Heart left ventricle (tissue), 16 donors: Measurements from ENCODE around the gene CTPS2. TPM values are rescaled to one million over a fixed set of nuclear protein-coding genes. Genes with fewer than 3 reads are reported as not detected.

Source experiments
- ATAC-seq, 4 donors: fragments of 200-7000 bp; cut with Tn5 transposase; one replicate each; pipeline ENCODE4 v1.9.1; 2020 to 2022; ENCODE audit warnings: moderate library complexity in 4 of 4, mild to moderate bottlenecking in 3 of 4, moderate number of reproducible peaks in 1 of 4
- DNase-seq, 5 donors: peaks; one replicate each; pipeline ENCODE4 v3.0.0-alpha.2; 2020
- H3K27ac ChIP-seq, 12 donors: fragments of 200-600 bp; sonication (generic) in 4 of 12; one replicate each; pipeline versions ENCODE4 v1.5.0 to v1.8.0; 2016 to 2022; ENCODE audit warnings: mild to moderate bottlenecking in 2 of 12
- H3K27me3 ChIP-seq, 9 donors: fragments of 200-600 bp; sonication (generic) in 2 of 9; one replicate each; pipeline versions ENCODE4 v1.5.1 to v1.8.0; 2016 to 2022; ENCODE audit warnings: mild to moderate bottlenecking in 3 of 9
- H3K36me3 ChIP-seq, 9 donors: fragments of 200-600 bp; sonication (generic) in 2 of 9; one replicate each; pipeline versions ENCODE4 v1.5.0 to v1.8.0; 2018 to 2022; ENCODE audit warnings: mild to moderate bottlenecking in 2 of 9
- H3K4me1 ChIP-seq, 12 donors: fragments of 200-600 bp; sonication (generic) in 4 of 12; one replicate each; pipeline versions ENCODE4 v1.5.0 to v1.8.0; 2016 to 2022; ENCODE audit warnings: mild to moderate bottlenecking in 3 of 12
- H3K4me3 ChIP-seq, 12 donors: fragments of 200-600 bp; sonication (generic) in 4 of 12; one replicate each; pipeline versions ENCODE4 v1.5.0 to v1.8.0; 2017 to 2022; ENCODE audit warnings: mild to moderate bottlenecking in 9 of 12, moderate library complexity in 4 of 12
- H3K9me3 ChIP-seq, 12 donors: fragments of 200-600 bp; sonication (generic) in 4 of 12; one replicate each; pipeline versions ENCODE4 v1.5.0 to v1.8.0; 2016 to 2022; ENCODE audit warnings: mild to moderate bottlenecking in 1 of 12
- POLR2A ChIP-seq, 2 donors: fragments of 450-650 bp; IDR thresholded peaks; one replicate each; pipeline ENCODE4 v1.6.1; 2017; ENCODE audit warnings: antibody characterized with exemption in 2 of 2, mild to moderate bottlenecking in 2 of 2, moderate library complexity in 2 of 2
- WGBS, 4 donors: extraction: QIAGEN DNeasy Blood & Tissue Kit in 2 of 4; methylation state at CpG; one replicate each; pipeline versions ENCODE4 v1.1.5 to v1.1.7; 2013 to 2018; 5-methylcytosine and 5-hydroxymethylcytosine counted together
- intact Hi-C, 10 donors: fragments of 100-400 bp; cut with DNase I; formaldehyde crosslinking; loops; one replicate each; pipeline versions ENCODE4 v1.11.1 to v1.14.2; 2022
- polyA plus RNA-seq, 2 donors: library from polyadenylated mRNA; stranded (reverse); fragments of 200-250 nt; gene quantifications; one replicate each; pipeline ENCODE4 v1.2.3, GENCODE V29; 2013
- total RNA-seq, 9 donors: library from RNA; depleted of rRNA in 2 of 9; stranded (reverse); fragments of >200 nt in 2 of 9; fragmentation: NEBNext Ultra II Directional in 3 of 9; extraction: Animal tissue kit (Norgen Biotek cat#: 25700) in 3 of 9; gene quantifications; one replicate each; pipeline versions ENCODE4 v1.1.0 to v1.2.4, GENCODE V29; 2016 to 2023
- TF ChIP-seq, protein P1 (sequence below), 12 donors: fragments of 200-600 bp; sonication (generic) in 4 of 12; IDR thresholded peaks; one replicate each; pipeline versions ENCODE4 v1.5.0 to v1.8.0; 2018 to 2022; ENCODE audit warnings: antibody characterized with exemption in 12 of 12, mild to moderate bottlenecking in 5 of 12
- donor health status: ischemic (EF 13 %, LVEDD 7.1; RV severe dilation, severe dysfunction).
- donor health status: healthy with polysubstance abuse.
- donor health status: DM: no; HTN: yes; CAD: no.
- donor health status: DM: no; HTN: no; CAD: no.
- donor health status: ischemic (EF 25% LVEDD 6.9; RV normal size, moderate dysfunction).
- donor health status: ischemic (EF 25% LVEDD 5.7; RV mildly dilated, moderate dysfunction).
- donor health status: healthy.
- donor health status: DM: yes; HTN: yes; CAD: no.
- donor health status: ischemic (EF 35%, LVEDD 5.7; RV mildly dilated, moderate dysfunction).
- donor health status: nonischemic (EF 11% LVEDD 7.7; RV severe dilation, severe dysfunction).
- donor health status: DM: yes; HTN: yes; CAD: no.
- donor health status: PGD.
- donor health status: ischemic (EF 29% LVEDD 5.4; RV normal size, mild dysfunction).
- donor health status: nonischemic (EF 23%, LVEDD 6.1; RV moderate dilation, normal function).

The CTPS2 gene
- total and polyA plus RNA-seq, 11 donors, result 3.1 to 8.3 (median 4.8) TPM

- TF ChIP-seq, protein P1, sequence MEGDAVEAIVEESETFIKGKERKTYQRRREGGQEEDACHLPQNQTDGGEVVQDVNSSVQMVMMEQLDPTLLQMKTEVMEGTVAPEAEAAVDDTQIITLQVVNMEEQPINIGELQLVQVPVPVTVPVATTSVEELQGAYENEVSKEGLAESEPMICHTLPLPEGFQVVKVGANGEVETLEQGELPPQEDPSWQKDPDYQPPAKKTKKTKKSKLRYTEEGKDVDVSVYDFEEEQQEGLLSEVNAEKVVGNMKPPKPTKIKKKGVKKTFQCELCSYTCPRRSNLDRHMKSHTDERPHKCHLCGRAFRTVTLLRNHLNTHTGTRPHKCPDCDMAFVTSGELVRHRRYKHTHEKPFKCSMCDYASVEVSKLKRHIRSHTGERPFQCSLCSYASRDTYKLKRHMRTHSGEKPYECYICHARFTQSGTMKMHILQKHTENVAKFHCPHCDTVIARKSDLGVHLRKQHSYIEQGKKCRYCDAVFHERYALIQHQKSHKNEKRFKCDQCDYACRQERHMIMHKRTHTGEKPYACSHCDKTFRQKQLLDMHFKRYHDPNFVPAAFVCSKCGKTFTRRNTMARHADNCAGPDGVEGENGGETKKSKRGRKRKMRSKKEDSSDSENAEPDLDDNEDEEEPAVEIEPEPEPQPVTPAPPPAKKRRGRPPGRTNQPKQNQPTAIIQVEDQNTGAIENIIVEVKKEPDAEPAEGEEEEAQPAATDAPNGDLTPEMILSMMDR (IDR thresholded peaks at IDR 0.05), result peak in 1 of 12 donors; percentile 18
- TF ChIP-seq POLR2A (IDR thresholded peaks at IDR 0.05), result no peak
- 63 to 74% (median 66%) methylated on average over 2 of the region's 2 CpGs for WGBS, 4 donors
- DNase-seq, result no peak
- Histone ChIP-seq H3K4me3 (no peak overlapping the region), H3K4me1 (no peaks in the 10 kb centered on the region), H3K9me3 (no peaks in the 10 kb centered on the region), H3K27me3 (peaks cover 0 to 19% (median 0%) of the 10 kb centered on the region in 9 donors), H3K36me3 (peaks cover 0 to 27% (median 3%) of the 10 kb centered on the region in 9 donors), H3K27ac (no peak overlapping the region)
- ATAC-seq, result no peak
- intact Hi-C loops, result loop anchor here (1.0 to 10.0 kb wide), 7 partner anchors 227 to 542 kb away; partner anchors contain the start of gene GRPR (in 7 of the 10)
These were observed 47.8 kb downstream of the CTPS2 start for GRCh38 chrX:16664626-16665025.

DNA sequence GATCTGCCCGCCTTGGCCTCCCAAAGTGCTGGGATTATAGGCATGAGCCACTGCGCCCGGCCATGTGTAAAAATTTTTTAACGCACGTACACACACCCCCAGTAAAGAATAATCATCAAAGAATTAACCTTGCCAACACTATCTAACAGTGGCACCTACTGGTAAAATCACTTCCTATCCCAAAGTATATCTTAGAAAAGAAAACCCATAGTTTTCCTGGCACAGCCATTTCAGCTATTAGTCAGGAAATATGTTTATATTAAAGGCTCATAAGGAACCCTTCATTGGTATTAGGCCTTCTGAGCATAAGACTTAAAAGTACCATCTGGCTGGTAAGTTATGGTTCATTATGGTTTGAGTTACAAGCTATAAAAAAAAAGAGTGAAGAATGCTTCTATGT lies 48.4 kb downstream of the CTPS2 start:
- H3K4me1 ChIP-seq, result no peaks in the 10 kb centered on the region
- intact Hi-C loops, result loop anchor here in 9 of 10 donors (1.0 to 10.0 kb wide), 7 partner anchors 227 to 542 kb away; partner anchors contain the start of gene GRPR (in 6 of the 9)
- H3K4me3 ChIP-seq, result no peak overlapping the region
- peaks cover 0 to 21% (median 0%) of the 10 kb centered on the region in 9 donors for H3K27me3 ChIP-seq
- 69 to 83% (median 73%) methylated on average over 5 of the region's 5 CpGs for WGBS, 4 donors
- no peaks in the 10 kb centered on the region for H3K9me3 ChIP-seq
- peak in 2 of 4 donors; percentile 41 to 63 for ATAC-seq
- TF ChIP-seq, protein P1 (IDR thresholded peaks at IDR 0.05), result peak in 4 of 12 donors; percentile 4 to 20 (median 14)
- TF ChIP-seq POLR2A (IDR thresholded peaks at IDR 0.05), result no peak
- DNase-seq, result no peak
- peaks cover 0 to 27% (median 3%) of the 10 kb centered on the region in 9 donors for H3K36me3 ChIP-seq
- no peak overlapping the region for H3K27ac ChIP-seq

- H3K36me3 ChIP-seq, result peaks cover 0 to 24% (median 3%) of the 10 kb centered on the region in 9 donors
- intact Hi-C loops, result loop anchor here in 8 of 10 donors (5.0 to 10.0 kb wide), 5 partner anchors 225 to 540 kb away; partner anchors contain the start of gene GRPR (in 5 of the 8)
- H3K27ac ChIP-seq, result no peak overlapping the region
- no peaks in the 10 kb centered on the region for H3K4me1 ChIP-seq
- H3K27me3 ChIP-seq, result peaks cover 0 to 15% (median 0%) of the 10 kb centered on the region in 9 donors
- no peaks in the 10 kb centered on the region for H3K9me3 ChIP-seq
- no peak for DNase-seq
- ATAC-seq, result no peak
- H3K4me3 ChIP-seq, result no peak overlapping the region
- TF ChIP-seq POLR2A (IDR thresholded peaks at IDR 0.05), result no peak
- TF ChIP-seq, protein P1 (IDR thresholded peaks at IDR 0.05), result no peak
- 75 to 94% (median 90%) methylated on average over 2 of the region's 2 CpGs for WGBS, 4 donors
These were observed 50.1 kb downstream of the CTPS2 start for GRCh38 chrX:16662402-16662801.

- Histone ChIP-seq H3K4me1 (no peaks in the 10 kb centered on the region), H3K9me3 (no peaks in the 10 kb centered on the region), H3K4me3 (no peak overlapping the region), H3K27me3 (peaks cover 0 to 15% (median 0%) of the 10 kb centered on the region in 9 donors), H3K36me3 (peaks cover 0 to 19% (median under 1%) of the 10 kb centered on the region in 9 donors), H3K27ac (no peak overlapping the region)
- DNase-seq (no peak), ATAC-seq (no peak)
- 57 to 95% (median 84%) methylated on average over 2 of the region's 2 CpGs for WGBS, 4 donors
- TF ChIP-seq, protein P1 (IDR thresholded peaks at IDR 0.05), result no peak
- TF ChIP-seq POLR2A (IDR thresholded peaks at IDR 0.05), result no peak
- intact Hi-C loops, result loop anchor here in 8 of 10 donors (5.0 to 10.0 kb wide), 5 partner anchors 224 to 539 kb away; partner anchors contain the start of gene GRPR (in 5 of the 8)
These were observed 51.0 kb downstream of the CTPS2 start for GRCh38 chrX:16661495-16661894.
